Liver (tissue), 9 donors: Measurements from ENCODE around the gene INHBB. TPM values are rescaled to one million over a fixed set of nuclear protein-coding genes. Genes with fewer than 3 reads are reported as not detected.

Experiments used
- DNase-seq: peaks from one replicate; pipeline ENCODE4 v3.0.0-alpha.2; 2017; ENCODE audit warnings: low spot score
- H3K27ac ChIP-seq, 2 donors: one replicate each; pipeline ENCODE4 v1.7.0; 2013; ENCODE audit warnings: inconsistent platforms in 2 of 2, low read length in 2 of 2, control low read depth in 1 of 2, low read depth in 1 of 2, mild to moderate bottlenecking in 1 of 2
- H3K27me3 ChIP-seq, 4 donors: one replicate each; pipeline versions ENCODE4 v1.6.1 to v1.7.0; 2013; ENCODE audit warnings: low read length in 3 of 4, inconsistent platforms in 1 of 4, mild to moderate bottlenecking in 1 of 4, moderate library complexity in 1 of 4; ENCODE audit not compliant: control insufficient read depth in 4 of 4, insufficient read depth in 4 of 4
- H3K36me3 ChIP-seq, 4 donors: one replicate each; pipeline versions ENCODE4 v1.6.1 to v1.7.0; 2013; ENCODE audit warnings: low read length in 3 of 4, mild to moderate bottlenecking in 3 of 4, low read depth in 1 of 4, moderate library complexity in 1 of 4; ENCODE audit not compliant: control insufficient read depth in 4 of 4, insufficient read depth in 3 of 4
- H3K4me1 ChIP-seq, 4 donors: one replicate each; pipeline versions ENCODE4 v1.6.1 to v1.7.0; 2013; ENCODE audit warnings: low read length in 3 of 4, mild to moderate bottlenecking in 3 of 4, moderate library complexity in 1 of 4; ENCODE audit not compliant: control insufficient read depth in 4 of 4, insufficient read depth in 4 of 4
- H3K4me3 ChIP-seq, 3 donors: one replicate each; pipeline versions ENCODE4 v1.6.1 to v1.7.0; 2013; ENCODE audit warnings: low read length in 3 of 3, control low read depth in 1 of 3, low read depth in 1 of 3, mild to moderate bottlenecking in 1 of 3
- H3K9ac ChIP-seq, 2 donors: one replicate each; pipeline ENCODE4 v1.7.0; 2013; ENCODE audit warnings: low read length in 2 of 2, mild to moderate bottlenecking in 2 of 2, moderate library complexity in 2 of 2, control low read depth in 1 of 2, low read depth in 1 of 2
- H3K9me3 ChIP-seq, 4 donors: one replicate each; pipeline versions ENCODE4 v1.6.1 to v1.7.0; 2013; ENCODE audit warnings: low read length in 3 of 4; ENCODE audit not compliant: control insufficient read depth in 4 of 4
- FOXA1 ChIP-seq: IDR thresholded peaks from 2 replicates; pipeline ENCODE4 v1.6.1; 2016; ENCODE audit warnings: antibody characterized with exemption
- GABPA ChIP-seq, 2 donors: IDR thresholded peaks in 1 of 2; conservative IDR thresholded peaks in 1 of 2; 2 replicates each; pipeline ENCODE4 v1.6.1; 2016; ENCODE audit warnings: antibody characterized with exemption in 2 of 2, mild to moderate bottlenecking in 1 of 2, moderate library complexity in 1 of 2
- NR2F2 ChIP-seq: IDR thresholded peaks from 2 replicates; pipeline ENCODE4 v1.6.1; 2016; ENCODE audit warnings: antibody characterized with exemption
- RAD21 ChIP-seq, 2 donors: IDR thresholded peaks; 2 replicates each; pipeline ENCODE4 v1.6.1; 2016; ENCODE audit warnings: antibody characterized with exemption in 2 of 2, mild to moderate bottlenecking in 2 of 2
- RXRA ChIP-seq, 2 donors: IDR thresholded peaks; 2 replicates each; pipeline ENCODE4 v1.6.1; 2017 to 2018; ENCODE audit warnings: antibody characterized with exemption in 2 of 2, mild to moderate bottlenecking in 1 of 2
- SP1 ChIP-seq: IDR thresholded peaks from 2 replicates; pipeline ENCODE4 v1.6.1; 2018; ENCODE audit warnings: antibody characterized with exemption, mild to moderate bottlenecking
- TAF1 ChIP-seq: conservative IDR thresholded peaks from 2 replicates; pipeline ENCODE4 v1.6.1; 2016; ENCODE audit warnings: antibody characterized with exemption, mild to moderate bottlenecking
- YY1 ChIP-seq: IDR thresholded peaks from 2 replicates; pipeline ENCODE4 v1.6.1; 2016; ENCODE audit warnings: antibody characterized with exemption, mild to moderate bottlenecking
- WGBS: extraction: QIAGEN DNeasy Blood & Tissue Kit; methylation state at CpG from one replicate; pipeline ENCODE4 v1.1.7; 2013; 5-methylcytosine and 5-hydroxymethylcytosine counted together
- polyA plus RNA-seq, 2 donors: library from polyadenylated mRNA; stranded (reverse) in 1 of 2; unstranded in 1 of 2; fragments of 200-250 nt in 1 of 2; fragments of >200 nt in 1 of 2; fragmentation: Nextera tagmentation in 1 of 2; extraction: Ambion mirVana in 1 of 2; gene quantifications; one replicate each; pipeline versions ENCODE4 v1.2.1 to v1.2.3, GENCODE V29; 2013 to 2015
- total RNA-seq, 2 donors: library from RNA; depleted of rRNA; stranded (reverse); fragments of >200 nt; gene quantifications; one replicate each; pipeline ENCODE4 v1.2.3, GENCODE V29; 2014
- TF ChIP-seq, protein P1 (sequence below): IDR thresholded peaks from 2 replicates; pipeline ENCODE4 v1.6.1; 2016; ENCODE audit warnings: antibody characterized with exemption
- TF ChIP-seq, protein P2 (sequence below): IDR thresholded peaks from 2 replicates; pipeline ENCODE4 v1.6.1; 2016; ENCODE audit warnings: antibody characterized with exemption, mild to moderate bottlenecking
- TF ChIP-seq, protein P3 (sequence below): fragments of 150-350 bp; IDR thresholded peaks from 2 replicates; pipeline ENCODE4 v1.5.1; 2017; ENCODE audit warnings: improper control_type of control experiment, low read depth, low read length; ENCODE audit not compliant: missing input control
- TF ChIP-seq, protein P4 (sequence below): IDR thresholded peaks from 2 replicates; pipeline ENCODE4 v1.6.1; 2016; ENCODE audit warnings: antibody characterized with exemption
- donor health status: healthy.
- donor health status: healthy.
- donor health status: healthy.
- donor health status: healthy.
- donor health status: healthy.

Gene INHBB
- total and polyA plus RNA-seq, 4 donors, result 0.36 to 7.4 (median 2.1) TPM

DNA sequence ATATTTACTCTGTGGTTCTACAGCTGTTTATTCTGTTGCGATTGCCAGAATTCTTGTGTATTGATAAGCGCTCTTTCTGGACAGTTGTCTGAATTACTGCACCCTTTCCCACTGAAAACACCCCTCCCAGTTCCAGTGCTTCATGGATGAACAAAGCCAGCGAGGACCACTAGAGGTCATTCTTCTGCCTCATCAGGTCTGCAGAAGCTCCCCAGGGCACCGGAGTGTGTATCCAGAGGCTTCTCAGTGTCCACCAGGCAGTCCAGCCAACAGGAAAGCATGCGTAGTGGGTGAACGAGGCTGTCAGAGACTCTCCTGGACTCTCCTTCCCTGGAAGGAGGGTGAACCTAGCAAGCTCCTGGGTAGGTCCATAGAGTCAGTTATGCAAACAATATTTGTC lies 40.6 kb upstream of the INHBB start:
- DNase-seq, result no peak
- no peak overlapping the region for H3K4me3 ChIP-seq
- WGBS, result 56% methylated on average over 6 of the region's 6 CpGs
- H3K36me3 ChIP-seq, result peaks cover 0 to 4% (median 1%) of the 10 kb centered on the region in 4 donors
- no peak overlapping the region for H3K9ac ChIP-seq
- H3K27ac ChIP-seq, result no peak overlapping the region
- no peaks in the 10 kb centered on the region for H3K9me3 ChIP-seq
- H3K27me3 ChIP-seq, result no peaks in the 10 kb centered on the region
- H3K4me1 ChIP-seq, result no peaks in the 10 kb centered on the region
- no peak for TF ChIP-seq YY1
- TF ChIP-seq TAF1, result no peak
- peak; percentile 36 to 62 for TF ChIP-seq RAD21 (IDR thresholded peaks at IDR 0.05)
- TF ChIP-seq GABPA (IDR thresholded peaks at IDR 0.05 in 1 of 2, conservative IDR thresholded peaks at IDR 0.05 in 1 of 2), result no peak
- no peak for TF ChIP-seq FOXA1
- TF ChIP-seq, protein P1, sequence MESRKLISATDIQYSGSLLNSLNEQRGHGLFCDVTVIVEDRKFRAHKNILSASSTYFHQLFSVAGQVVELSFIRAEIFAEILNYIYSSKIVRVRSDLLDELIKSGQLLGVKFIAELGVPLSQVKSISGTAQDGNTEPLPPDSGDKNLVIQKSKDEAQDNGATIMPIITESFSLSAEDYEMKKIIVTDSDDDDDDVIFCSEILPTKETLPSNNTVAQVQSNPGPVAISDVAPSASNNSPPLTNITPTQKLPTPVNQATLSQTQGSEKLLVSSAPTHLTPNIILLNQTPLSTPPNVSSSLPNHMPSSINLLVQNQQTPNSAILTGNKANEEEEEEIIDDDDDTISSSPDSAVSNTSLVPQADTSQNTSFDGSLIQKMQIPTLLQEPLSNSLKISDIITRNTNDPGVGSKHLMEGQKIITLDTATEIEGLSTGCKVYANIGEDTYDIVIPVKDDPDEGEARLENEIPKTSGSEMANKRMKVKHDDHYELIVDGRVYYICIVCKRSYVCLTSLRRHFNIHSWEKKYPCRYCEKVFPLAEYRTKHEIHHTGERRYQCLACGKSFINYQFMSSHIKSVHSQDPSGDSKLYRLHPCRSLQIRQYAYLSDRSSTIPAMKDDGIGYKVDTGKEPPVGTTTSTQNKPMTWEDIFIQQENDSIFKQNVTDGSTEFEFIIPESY, result no peak
- TF ChIP-seq, protein P2, sequence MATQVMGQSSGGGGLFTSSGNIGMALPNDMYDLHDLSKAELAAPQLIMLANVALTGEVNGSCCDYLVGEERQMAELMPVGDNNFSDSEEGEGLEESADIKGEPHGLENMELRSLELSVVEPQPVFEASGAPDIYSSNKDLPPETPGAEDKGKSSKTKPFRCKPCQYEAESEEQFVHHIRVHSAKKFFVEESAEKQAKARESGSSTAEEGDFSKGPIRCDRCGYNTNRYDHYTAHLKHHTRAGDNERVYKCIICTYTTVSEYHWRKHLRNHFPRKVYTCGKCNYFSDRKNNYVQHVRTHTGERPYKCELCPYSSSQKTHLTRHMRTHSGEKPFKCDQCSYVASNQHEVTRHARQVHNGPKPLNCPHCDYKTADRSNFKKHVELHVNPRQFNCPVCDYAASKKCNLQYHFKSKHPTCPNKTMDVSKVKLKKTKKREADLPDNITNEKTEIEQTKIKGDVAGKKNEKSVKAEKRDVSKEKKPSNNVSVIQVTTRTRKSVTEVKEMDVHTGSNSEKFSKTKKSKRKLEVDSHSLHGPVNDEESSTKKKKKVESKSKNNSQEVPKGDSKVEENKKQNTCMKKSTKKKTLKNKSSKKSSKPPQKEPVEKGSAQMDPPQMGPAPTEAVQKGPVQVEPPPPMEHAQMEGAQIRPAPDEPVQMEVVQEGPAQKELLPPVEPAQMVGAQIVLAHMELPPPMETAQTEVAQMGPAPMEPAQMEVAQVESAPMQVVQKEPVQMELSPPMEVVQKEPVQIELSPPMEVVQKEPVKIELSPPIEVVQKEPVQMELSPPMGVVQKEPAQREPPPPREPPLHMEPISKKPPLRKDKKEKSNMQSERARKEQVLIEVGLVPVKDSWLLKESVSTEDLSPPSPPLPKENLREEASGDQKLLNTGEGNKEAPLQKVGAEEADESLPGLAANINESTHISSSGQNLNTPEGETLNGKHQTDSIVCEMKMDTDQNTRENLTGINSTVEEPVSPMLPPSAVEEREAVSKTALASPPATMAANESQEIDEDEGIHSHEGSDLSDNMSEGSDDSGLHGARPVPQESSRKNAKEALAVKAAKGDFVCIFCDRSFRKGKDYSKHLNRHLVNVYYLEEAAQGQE, result no peak
- TF ChIP-seq, protein P3, sequence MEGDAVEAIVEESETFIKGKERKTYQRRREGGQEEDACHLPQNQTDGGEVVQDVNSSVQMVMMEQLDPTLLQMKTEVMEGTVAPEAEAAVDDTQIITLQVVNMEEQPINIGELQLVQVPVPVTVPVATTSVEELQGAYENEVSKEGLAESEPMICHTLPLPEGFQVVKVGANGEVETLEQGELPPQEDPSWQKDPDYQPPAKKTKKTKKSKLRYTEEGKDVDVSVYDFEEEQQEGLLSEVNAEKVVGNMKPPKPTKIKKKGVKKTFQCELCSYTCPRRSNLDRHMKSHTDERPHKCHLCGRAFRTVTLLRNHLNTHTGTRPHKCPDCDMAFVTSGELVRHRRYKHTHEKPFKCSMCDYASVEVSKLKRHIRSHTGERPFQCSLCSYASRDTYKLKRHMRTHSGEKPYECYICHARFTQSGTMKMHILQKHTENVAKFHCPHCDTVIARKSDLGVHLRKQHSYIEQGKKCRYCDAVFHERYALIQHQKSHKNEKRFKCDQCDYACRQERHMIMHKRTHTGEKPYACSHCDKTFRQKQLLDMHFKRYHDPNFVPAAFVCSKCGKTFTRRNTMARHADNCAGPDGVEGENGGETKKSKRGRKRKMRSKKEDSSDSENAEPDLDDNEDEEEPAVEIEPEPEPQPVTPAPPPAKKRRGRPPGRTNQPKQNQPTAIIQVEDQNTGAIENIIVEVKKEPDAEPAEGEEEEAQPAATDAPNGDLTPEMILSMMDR, result peak; percentile 18
- no peak for TF ChIP-seq NR2F2

DNA sequence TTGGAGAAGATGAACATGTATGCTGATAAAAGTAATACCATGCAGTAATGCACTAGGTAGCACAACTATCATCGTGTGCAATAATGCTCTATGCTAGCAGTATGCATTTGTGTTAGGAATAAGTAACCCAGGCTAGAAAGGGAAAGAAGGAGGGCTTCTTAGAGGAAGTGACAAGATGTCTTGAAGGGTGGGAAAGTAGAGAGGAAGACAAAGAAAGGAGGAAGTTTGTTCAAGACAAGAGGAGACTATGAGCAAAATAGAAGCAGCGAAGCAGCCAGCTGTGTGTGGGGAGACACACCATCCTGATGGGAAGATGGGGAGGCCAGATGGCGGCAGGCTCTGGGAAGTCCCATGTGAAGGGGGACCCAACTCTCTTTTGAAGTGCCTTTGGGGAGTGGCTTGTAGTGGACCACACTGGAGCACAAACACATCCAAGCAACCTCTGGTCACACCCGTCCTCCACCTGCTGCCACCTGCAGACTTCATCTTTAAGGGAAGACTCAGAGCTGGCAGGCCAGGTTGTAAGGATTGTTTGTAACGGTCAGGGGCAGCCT lies 39.9 kb upstream of the INHBB start:
- Histone ChIP-seq H3K9ac (no peak overlapping the region), H3K9me3 (no peaks in the 10 kb centered on the region), H3K36me3 (peaks cover 0 to 2% (median 0%) of the 10 kb centered on the region in 4 donors), H3K27me3 (no peaks in the 10 kb centered on the region), H3K4me1 (no peaks in the 10 kb centered on the region), H3K27ac (no peak overlapping the region), H3K4me3 (no peak overlapping the region)
- no peak for TF ChIP-seq SP1
- no peak for DNase-seq
- 92% methylated on average over 5 of the region's 5 CpGs for WGBS

DNA sequence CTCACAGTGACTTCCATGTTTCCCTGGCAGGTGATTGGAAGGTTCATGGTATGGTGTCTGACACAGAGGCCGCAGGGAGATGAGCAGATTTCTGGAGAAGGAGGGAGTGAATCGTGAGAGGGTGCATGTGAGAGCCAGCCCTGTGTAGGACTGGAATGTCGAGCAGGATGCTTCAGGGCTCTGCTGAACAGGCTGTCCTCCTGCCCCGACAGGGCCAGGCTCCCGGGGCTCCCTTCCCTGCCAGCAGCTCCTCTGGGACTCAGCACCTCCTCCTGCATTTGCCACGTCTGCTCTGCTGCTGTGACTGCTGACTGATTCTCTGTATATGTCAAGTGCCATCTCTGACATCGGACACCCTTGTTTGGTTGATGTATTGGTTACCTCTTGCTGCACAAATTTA lies 38.5 kb upstream of the INHBB start:
- DNase-seq, result no peak

More for the DNA sequence above, 38.5 kb upstream of the INHBB start:
- Histone ChIP-seq H3K4me1 (peaks cover 0 to 1% (median under 1%) of the 10 kb centered on the region in 4 donors), H3K4me3 (no peak overlapping the region), H3K27me3 (no peaks in the 10 kb centered on the region), H3K9me3 (no peaks in the 10 kb centered on the region), H3K36me3 (peaks cover 0 to 2% (median 0%) of the 10 kb centered on the region in 4 donors), H3K27ac (no peak overlapping the region), H3K9ac (no peak overlapping the region)
- WGBS, result 87% methylated on average over 7 of the region's 7 CpGs
- no peak for TF ChIP-seq YY1
- TF ChIP-seq, protein P4, sequence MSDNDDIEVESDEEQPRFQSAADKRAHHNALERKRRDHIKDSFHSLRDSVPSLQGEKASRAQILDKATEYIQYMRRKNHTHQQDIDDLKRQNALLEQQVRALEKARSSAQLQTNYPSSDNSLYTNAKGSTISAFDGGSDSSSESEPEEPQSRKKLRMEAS, result no peak
- TF ChIP-seq RXRA (IDR thresholded peaks at IDR 0.05), result no peak
- no peak for TF ChIP-seq SP1
